DOHH2 (cell line): Measurements from ENCODE around the gene SLC25A42.

Experiments used
- H3F3A ChIP-seq: fragments of 200-600 bp; sonication (generic), shearing (Covaris generic); 2 replicates; pipeline ENCODE4 v1.6.0; 2016; ENCODE audit warnings: antibody characterized with exemption, mild to moderate bottlenecking; ENCODE audit not compliant: control insufficient read depth, insufficient read depth
- H3K27ac ChIP-seq: fragments of 200-600 bp; sonication (generic); 2 replicates; pipeline ENCODE4 v1.5.1; 2014; ENCODE audit warnings: low read depth, mild to moderate bottlenecking, low read length, moderate library complexity
- H3K27me3 ChIP-seq: fragments of 200-600 bp; sonication (generic); 2 replicates; pipeline ENCODE4 v1.6.1; 2014; ENCODE audit warnings: mild to moderate bottlenecking, low read length, mixed read lengths; ENCODE audit not compliant: control insufficient read depth
- H3K36me3 ChIP-seq: fragments of 200-600 bp; sonication (generic); 2 replicates; pipeline ENCODE4 v1.6.1; 2014; ENCODE audit warnings: mild to moderate bottlenecking, low read length, moderate library complexity, mixed read lengths; ENCODE audit not compliant: control insufficient read depth
- H3K4me1 ChIP-seq: fragments of 200-600 bp; sonication (generic); 2 replicates; pipeline ENCODE4 v1.6.1; 2014; ENCODE audit warnings: mild to moderate bottlenecking, low read length, mixed read lengths; ENCODE audit not compliant: control insufficient read depth
- H3K4me2 ChIP-seq: fragments of 200-600 bp; sonication (generic); 2 replicates; pipeline ENCODE4 v1.6.0; 2014; ENCODE audit warnings: mild to moderate bottlenecking, low read length, moderate library complexity
- H3K4me3 ChIP-seq: fragments of 200-600 bp; sonication (generic); 2 replicates; pipeline ENCODE4 v1.5.1; 2014; ENCODE audit warnings: mild to moderate bottlenecking, low read length, mixed read lengths
- H3K79me2 ChIP-seq: fragments of 200-600 bp; sonication (generic); 2 replicates; pipeline ENCODE4 v1.6.1; 2014; ENCODE audit warnings: mild to moderate bottlenecking, low read length, mixed read lengths; ENCODE audit not compliant: control insufficient read depth
- H3K9me2 ChIP-seq: fragments of 200-600 bp; sonication (generic); replicated peaks from 2 replicates; pipeline ENCODE4 v1.6.1; 2014; ENCODE audit warnings: mild to moderate bottlenecking, low read length, mixed read lengths; ENCODE audit not compliant: control insufficient read depth
- H3K9me3 ChIP-seq: fragments of 200-600 bp; sonication (generic); 2 replicates; pipeline ENCODE4 v1.6.1; 2014; ENCODE audit warnings: antibody characterized with exemption, low read length, mixed read lengths; ENCODE audit not compliant: control insufficient read depth, insufficient read depth
- H4K20me1 ChIP-seq: fragments of 200-600 bp; sonication (generic); 2 replicates; pipeline ENCODE4 v1.6.0; 2014; ENCODE audit warnings: low read depth, mild to moderate bottlenecking, antibody characterized with exemption, low read length, moderate library complexity; ENCODE audit not compliant: control insufficient read depth, insufficient read depth
- EZH2phosphoT487 ChIP-seq: fragments of 200-600 bp; sonication (generic); IDR thresholded peaks from 2 replicates; pipeline ENCODE4 v1.6.1; 2017; ENCODE audit warnings: borderline replicate concordance, mild to moderate bottlenecking, antibody characterized with exemption, low read length, moderate library complexity, mixed read lengths
- TF ChIP-seq, protein P1 (sequence below): fragments of 200-600 bp; sonication (generic); IDR thresholded peaks from one replicate; pipeline ENCODE4 v1.5.1; 2014; ENCODE audit warnings: antibody characterized with exemption, mild to moderate bottlenecking, low read depth, low read length; ENCODE audit not compliant: poor library complexity, severe bottlenecking

SLC25A42 gene

DNA sequence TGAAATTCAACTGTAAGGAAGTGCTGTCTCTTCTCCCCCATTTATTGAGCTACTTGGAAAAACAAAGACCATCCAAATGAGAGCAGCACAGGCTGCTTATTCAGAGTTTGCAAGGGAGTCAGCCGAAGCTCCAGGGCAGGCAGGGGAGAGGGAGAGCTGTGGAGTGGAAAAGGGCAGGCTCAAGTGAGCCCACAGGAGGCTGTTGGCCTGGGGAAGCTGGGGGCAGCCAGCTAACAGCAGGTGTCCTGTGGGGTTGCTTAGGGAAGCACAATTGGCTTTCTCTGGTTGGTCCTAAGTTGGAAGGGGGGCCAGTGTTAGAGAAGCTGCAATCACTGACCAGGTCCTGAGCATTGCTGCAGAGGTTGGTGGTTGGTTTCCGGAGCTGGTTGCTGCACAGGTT is 23.9 kb downstream of the SLC25A42 start:
- no peak overlapping the region for H3K4me2 ChIP-seq
- TF ChIP-seq, protein P1, sequence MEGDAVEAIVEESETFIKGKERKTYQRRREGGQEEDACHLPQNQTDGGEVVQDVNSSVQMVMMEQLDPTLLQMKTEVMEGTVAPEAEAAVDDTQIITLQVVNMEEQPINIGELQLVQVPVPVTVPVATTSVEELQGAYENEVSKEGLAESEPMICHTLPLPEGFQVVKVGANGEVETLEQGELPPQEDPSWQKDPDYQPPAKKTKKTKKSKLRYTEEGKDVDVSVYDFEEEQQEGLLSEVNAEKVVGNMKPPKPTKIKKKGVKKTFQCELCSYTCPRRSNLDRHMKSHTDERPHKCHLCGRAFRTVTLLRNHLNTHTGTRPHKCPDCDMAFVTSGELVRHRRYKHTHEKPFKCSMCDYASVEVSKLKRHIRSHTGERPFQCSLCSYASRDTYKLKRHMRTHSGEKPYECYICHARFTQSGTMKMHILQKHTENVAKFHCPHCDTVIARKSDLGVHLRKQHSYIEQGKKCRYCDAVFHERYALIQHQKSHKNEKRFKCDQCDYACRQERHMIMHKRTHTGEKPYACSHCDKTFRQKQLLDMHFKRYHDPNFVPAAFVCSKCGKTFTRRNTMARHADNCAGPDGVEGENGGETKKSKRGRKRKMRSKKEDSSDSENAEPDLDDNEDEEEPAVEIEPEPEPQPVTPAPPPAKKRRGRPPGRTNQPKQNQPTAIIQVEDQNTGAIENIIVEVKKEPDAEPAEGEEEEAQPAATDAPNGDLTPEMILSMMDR = no peak
- TF ChIP-seq EZH2phosphoT487 = no peak
- no peaks in the 10 kb centered on the region for H3K79me2 ChIP-seq
- no peaks in the 10 kb centered on the region for H3K9me3 ChIP-seq
- no peaks in the 10 kb centered on the region for H3K9me2 ChIP-seq
- H3K36me3 ChIP-seq = no peaks in the 10 kb centered on the region
- H3F3A ChIP-seq = no peaks in the 10 kb centered on the region
- no peak overlapping the region for H3K4me3 ChIP-seq
- H4K20me1 ChIP-seq = no peaks in the 10 kb centered on the region
- H3K27me3 ChIP-seq = no peaks in the 10 kb centered on the region
- H3K27ac ChIP-seq = no peak overlapping the region
- no peaks in the 10 kb centered on the region for H3K4me1 ChIP-seq

DNA sequence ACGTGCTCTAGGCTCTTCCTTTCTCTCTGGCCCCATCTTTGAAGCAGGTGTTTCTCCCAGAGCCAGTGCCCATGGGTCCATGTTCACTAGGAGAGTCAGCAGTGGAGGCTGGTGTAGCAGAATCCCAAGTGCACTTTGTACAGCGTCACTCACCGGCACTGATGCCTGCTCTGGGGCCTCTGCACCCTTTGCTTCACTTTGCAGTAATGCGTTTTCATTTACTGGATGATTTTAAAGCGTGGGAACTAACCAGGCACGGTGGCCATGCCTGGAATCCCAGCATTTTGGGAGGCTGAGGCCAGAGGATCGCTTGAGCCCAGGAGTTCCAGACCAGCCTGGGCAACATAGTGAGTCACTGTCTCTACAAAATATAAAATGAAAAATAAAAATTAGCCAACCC is 30.7 kb downstream of the SLC25A42 start:
- no peak overlapping the region for H3K27ac ChIP-seq
- H4K20me1 ChIP-seq = no peaks in the 10 kb centered on the region
- H3K36me3 ChIP-seq = no peaks in the 10 kb centered on the region
- no peaks in the 10 kb centered on the region for H3K27me3 ChIP-seq
- no peaks in the 10 kb centered on the region for H3K79me2 ChIP-seq
- no peak overlapping the region for H3K4me3 ChIP-seq
- no peaks in the 10 kb centered on the region for H3K9me3 ChIP-seq
- H3K4me1 ChIP-seq = no peaks in the 10 kb centered on the region
- H3K9me2 ChIP-seq = no peaks in the 10 kb centered on the region
- H3K4me2 ChIP-seq = no peak overlapping the region
- no peaks in the 10 kb centered on the region for H3F3A ChIP-seq
- TF ChIP-seq, protein P1 = no peak
- TF ChIP-seq EZH2phosphoT487 = no peak

DNA sequence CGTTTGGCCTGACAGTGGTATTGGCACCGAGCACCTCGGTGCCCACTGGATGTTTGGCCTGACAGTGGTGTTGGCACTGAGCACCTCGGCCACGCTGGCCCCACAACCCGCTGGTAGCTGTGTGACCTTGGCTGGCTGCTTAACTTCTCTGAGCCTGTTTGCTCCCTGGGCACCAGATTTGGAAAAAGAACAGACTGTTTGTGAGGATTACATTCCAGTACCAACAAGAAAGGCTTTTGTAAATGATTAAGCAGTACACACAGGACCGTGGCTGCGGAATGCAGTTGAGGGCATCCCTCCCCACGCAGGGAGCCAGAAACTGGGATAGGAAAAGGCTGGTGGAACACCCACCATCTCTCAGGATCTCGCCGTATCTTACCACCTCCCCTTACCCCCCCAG is 31.9 kb downstream of the SLC25A42 start:
- H3K9me2 ChIP-seq = no peaks in the 10 kb centered on the region
- no peaks in the 10 kb centered on the region for H3F3A ChIP-seq
- no peaks in the 10 kb centered on the region for H3K27me3 ChIP-seq
- no peak overlapping the region for H3K4me2 ChIP-seq
- H3K4me3 ChIP-seq = no peak overlapping the region
- H3K9me3 ChIP-seq = no peaks in the 10 kb centered on the region
- H3K4me1 ChIP-seq = no peaks in the 10 kb centered on the region
- no peak overlapping the region for H3K27ac ChIP-seq
- H3K79me2 ChIP-seq = no peaks in the 10 kb centered on the region
- no peaks in the 10 kb centered on the region for H3K36me3 ChIP-seq
- no peaks in the 10 kb centered on the region for H4K20me1 ChIP-seq
- no peak for TF ChIP-seq EZH2phosphoT487
- TF ChIP-seq, protein P1 = no peak
